GM12878 (cell line): Measurements from ENCODE around the gene GPR18. TPM values are rescaled to one million over a fixed set of nuclear protein-coding genes. Genes with fewer than 3 reads are reported as not detected.

Source experiments
- ATAC-seq: fragments of 200-7000 bp; cut with Tn5 transposase; 3 replicates; pipeline ENCODE4 v1.9.1; 2020; ENCODE audit warnings: mild to moderate bottlenecking, moderate library complexity
- BruUV-seq: library from RNA; stranded (reverse); fragments of 400-500 nt; replicated peaks from 2 replicates; lab custom pipeline; 2021; lab: Mats Ljungman, UMichigan
- CTCF ChIA-PET: fragments of 300-600 bp; sonication (Branson Sonifier 250); formaldehyde crosslinking; extraction: SDS; loops from one replicate; lab custom pipeline; 2021; ENCODE audit warnings: inconsistent platforms; lab: Yijun Ruan, JAX
- POLR2A ChIA-PET: fragments of 350-600 bp; formaldehyde crosslinking; extraction: SDS; loops from one replicate; lab custom pipeline; 2021; ENCODE audit warnings: inconsistent platforms; lab: Charles Lee
- RAD21 ChIA-PET: fragments of 300-600 bp; sonication (Branson Sonifier 250); formaldehyde crosslinking; loops from one replicate; lab custom pipeline; 2023; ENCODE audit warnings: antibody characterized with exemption; ENCODE audit not compliant: unreplicated experiment; lab: Charles Lee
- SMC1A ChIA-PET: fragments of 300-600 bp; sonication (Branson Sonifier 250); formaldehyde crosslinking; loops from one replicate; lab custom pipeline; 2023; ENCODE audit not compliant: unreplicated experiment, uncharacterized antibody; lab: Charles Lee
- DNase-seq: peaks from one replicate; pipeline ENCODE4 v3.0.0-alpha.2; 2011; ENCODE audit warnings: low read depth, low spot score
- FAIRE-seq: peaks from 3 replicates; lab custom pipeline; 2011; peaks lifted over from hg19 to GRCh38; lab: Jason Lieb, UNC
- H2AFZ ChIP-seq: 2 replicates; pipeline ENCODE4 v1.6.0; 2011; ENCODE audit warnings: low read depth, low read length, control low read depth; ENCODE audit not compliant: control insufficient read depth
- H3K27ac ChIP-seq: 2 replicates; pipeline ENCODE4 v1.5.1; 2011; ENCODE audit warnings: control low read depth; ENCODE audit not compliant: control insufficient read depth, insufficient read depth
- H3K27me3 ChIP-seq, 2 experiments: replicated peaks in 1 of 2; 2 replicates each; pipeline versions ENCODE4 v1.6.0 to v1.6.1; 2011; ENCODE audit warnings: low read length in 1 of 2; ENCODE audit not compliant: control insufficient read depth in 2 of 2, insufficient read depth in 2 of 2
- H3K36me3 ChIP-seq, 2 experiments: 2 replicates each; pipeline ENCODE4 v1.5.1; 2011; ENCODE audit warnings: low read length in 1 of 2; ENCODE audit not compliant: control insufficient read depth in 2 of 2, insufficient read depth in 2 of 2
- H3K4me1 ChIP-seq: 2 replicates; pipeline ENCODE4 v1.6.1; 2011; ENCODE audit warnings: mild to moderate bottlenecking, low read length, moderate library complexity, mixed read lengths; ENCODE audit not compliant: control insufficient read depth, insufficient read depth
- H3K4me2 ChIP-seq: 2 replicates; pipeline ENCODE4 v1.6.0; 2011; ENCODE audit warnings: control low read depth; ENCODE audit not compliant: control insufficient read depth, insufficient read depth
- H3K4me3 ChIP-seq: fragments of 200-600 bp; sonication (generic); 2 replicates; pipeline ENCODE4 v1.5.1; 2016
- H3K79me2 ChIP-seq: 2 replicates; pipeline ENCODE4 v1.6.0; 2011; ENCODE audit warnings: low read length; ENCODE audit not compliant: control insufficient read depth, insufficient read depth
- H3K9ac ChIP-seq: 2 replicates; pipeline ENCODE4 v1.8.0; 2011; ENCODE audit warnings: low read length, control low read depth, mixed read lengths; ENCODE audit not compliant: control insufficient read depth, insufficient read depth
- H3K9me3 ChIP-seq: replicated peaks from 3 replicates; pipeline ENCODE4 v1.5.1; 2011; ENCODE audit warnings: mild to moderate bottlenecking, low read length; ENCODE audit not compliant: control insufficient read depth, insufficient read depth
- H4K20me1 ChIP-seq: 2 replicates; pipeline ENCODE4 v1.6.0; 2011; ENCODE audit not compliant: control insufficient read depth, insufficient read depth
- E4F1 ChIP-seq: fragments of 450-650 bp; IDR thresholded peaks from 2 replicates; pipeline ENCODE4 v1.6.1; 2018; ENCODE audit warnings: borderline replicate concordance, mild to moderate bottlenecking; ENCODE audit not compliant: partially characterized antibody
- WGBS: methylation state at CpG from one replicate; pipeline ENCODE4 v1.1.6; 2016; ENCODE audit warnings: low lambda C conversion rate; ENCODE audit not compliant: insufficient replicate concordance, insufficient coverage; ENCODE audit errors: missing lambda C conversion rate; 5-methylcytosine and 5-hydroxymethylcytosine counted together
- in situ Hi-C: fragments of 300-500 bp; cut with MboI; formaldehyde crosslinking; loops from 9 replicates; pipeline ENCODE4 v1.14.3; 2018; ENCODE audit warnings: mixed read lengths
- intact Hi-C: fragments of 100-400 bp; cut with micrococcal nuclease; formaldehyde crosslinking; loops from one replicate; pipeline ENCODE4 v1.14.2; 2022; ENCODE audit not compliant: unreplicated experiment
- polyA plus RNA-seq, 11 experiments: library from polyadenylated mRNA; depleted of rRNA in 4 of 11; unstranded in 6 of 11; stranded (reverse) in 5 of 11; fragments of >200 nt; fragmentation: Nextera tagmentation in 4 of 11; fragmentation: Illumina TruSeq in 1 of 11; extraction: Ambion mirVana in 4 of 11; extraction: Trizol in 1 of 11; gene quantifications; 1 replicate in 1 of 11; 2 replicates in 10 of 11; pipeline versions ENCODE4 v1.2.1 to v1.2.3, GENCODE V29; 2011 to 2016; ENCODE audit warnings: inconsistent platforms in 2 of 11, missing spikeins in 2 of 11, low read depth in 1 of 11
- total RNA-seq, 4 experiments: library from RNA; depleted of rRNA in 3 of 4; stranded (reverse); fragments of >200 nt in 3 of 4; fragmentation: Illumina TruSeq in 1 of 4; extraction: Trizol in 1 of 4; gene quantifications; 2 replicates each; pipeline versions ENCODE4 v1.2.1 to v1.2.3, GENCODE V29; 2013 to 2021

GPR18 gene
- total and polyA plus RNA-seq, 10 of the 15 experiments (the other 5 are each of a cell fraction or from before 2014, with no cell fraction given): 3.3 to 12.9 (median 5.2) TPM

- POLR2A ChIA-PET: interaction anchor here (0.6 to 2.9 kb wide), 16 partner anchors 10 to 166 kb away, joined by 3 to 24 read pairs (median 4); no protein-coding TSS in a partner anchor
- TF ChIP-seq E4F1: no peak
- in situ Hi-C loops: loop anchor here (5.0 kb wide), 1 partner anchor 167 kb away; no protein-coding TSS in a partner anchor
- H3K9ac ChIP-seq: no peak overlapping the region
- peaks cover 22% of the 10 kb centered on the region for H3K79me2 ChIP-seq
- H3K9me3 ChIP-seq: peaks cover 10% of the 10 kb centered on the region; the same call in 2 of the 3 replicates
- intact Hi-C loops: loop anchor here (2.0 kb wide), 3 partner anchors 18 to 230 kb away; partner anchors contain the start of gene TM9SF2
- ATAC-seq: peak; percentile 22; the same call in 2 of the 3 replicates
- DNase-seq: no peak
- H3K4me1 ChIP-seq: peaks cover 28% of the 10 kb centered on the region
- no peak overlapping the region for H2AFZ ChIP-seq
- H3K27me3 ChIP-seq: no peaks in the 10 kb centered on the region
- RAD21 ChIA-PET: interaction anchor here (0.6 to 12.6 kb wide), 39 partner anchors 8 to 965 kb away, joined by 3 to 338 read pairs (median 9); partner anchors contain the start of genes GPR18, GPR183 and UBAC2
- BruUV-seq: no TSS peak
- H3K27ac ChIP-seq: peak overlapping the region; percentile 37
- WGBS: 39% methylated on average over 2 of the region's 2 CpGs
- FAIRE-seq: no peak
- CTCF ChIA-PET: interaction anchor here (0.5 to 12.3 kb wide), 46 partner anchors 8 to 630 kb away, joined by 3 to 470 read pairs (median 11); partner anchors contain the start of genes GPR18, GPR183, TM9SF2 and UBAC2
- SMC1A ChIA-PET: interaction anchor here (0.6 to 14.4 kb wide), 45 partner anchors 11 to 1244 kb away, joined by 3 to 306 read pairs (median 9); partner anchors contain the start of genes GPR18, GPR183, TM9SF2 and UBAC2
- peak overlapping the region; percentile 9; the same call in 1 of the 2 replicates for H3K4me2 ChIP-seq
- peaks cover 0 to 2% of the 10 kb centered on the region in 2 experiments; a peak in 2 of 4 replicates for H3K36me3 ChIP-seq
- no peak overlapping the region for H3K4me3 ChIP-seq
- no peaks in the 10 kb centered on the region for H4K20me1 ChIP-seq
These were observed 12.3 kb upstream of the GPR18 start for GRCh38 chr13:99270518-99270917.
